Measurements from ENCODE around the gene NELFCD.

DNA sequence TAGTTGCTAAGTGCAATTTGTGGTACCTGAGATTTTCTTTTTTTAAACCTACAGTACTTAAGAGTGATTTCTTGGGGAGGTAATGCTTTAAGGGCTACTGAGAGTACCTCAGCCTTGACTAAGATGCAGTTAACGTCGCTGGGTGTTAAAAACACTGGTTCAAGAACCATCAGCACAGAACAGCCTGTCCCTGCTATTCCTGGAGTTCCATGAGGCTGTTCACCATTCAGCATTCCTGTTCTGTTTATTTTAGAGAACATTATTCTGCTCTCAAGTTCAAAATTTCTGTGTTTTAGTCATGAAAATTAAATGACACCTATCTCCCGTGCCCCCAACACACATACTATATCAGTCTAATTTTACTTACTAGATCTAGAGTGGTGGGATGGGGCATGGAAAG lies 63.2 kb downstream of the NELFCD start:
- no peak for TF ChIP-seq YY1 (IDR thresholded peaks at IDR 0.05; ENCODE audit: insufficient read depth, insufficient read length)
- TF ChIP-seq ZNF274 (IDR thresholded peaks at IDR 0.05; ENCODE audit: low read depth, low read length), result no peak
- no peak for TF ChIP-seq SUZ12 (IDR thresholded peaks at IDR 0.05; ENCODE audit: extremely low read depth, insufficient read depth, insufficient read length)
